Measurements from ENCODE around the gene MYH11.

The MYH11 gene

DNA sequence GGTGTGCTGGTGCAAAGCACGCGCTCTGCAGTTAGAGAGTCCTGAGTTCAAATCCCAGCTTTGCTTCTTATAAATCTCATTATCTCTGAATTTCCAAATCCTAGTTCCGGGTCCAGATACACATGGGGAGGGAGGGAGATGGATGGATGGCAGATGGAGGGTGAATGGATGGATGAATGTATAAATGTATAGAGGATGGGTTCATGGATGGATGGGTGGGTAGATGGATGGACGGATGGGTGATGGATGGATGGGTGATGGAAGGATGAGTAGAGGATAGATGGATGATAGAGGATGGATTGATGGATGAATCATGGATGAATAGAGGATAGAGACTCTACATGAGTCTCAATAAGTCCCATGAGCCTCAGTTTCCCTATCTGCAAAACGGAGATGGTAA, 89.9 kb downstream of the MYH11 start:
- TF ChIP-seq CTCF (IDR thresholded peaks at IDR 0.05; ENCODE audit: borderline replicate concordance, insufficient read depth, low read depth, low read length): no peak
- no peak overlapping the region for H3K4me3 ChIP-seq (ENCODE audit: low read depth, low read length)

- TF ChIP-seq CTCF (IDR thresholded peaks at IDR 0.05; ENCODE audit: borderline replicate concordance, insufficient read depth, low read depth, low read length): peak; percentile 74
- H3K4me3 ChIP-seq (ENCODE audit: low read depth, low read length): no peak overlapping the region
These were observed 90.9 kb downstream of the MYH11 start for GRCh38 chr16:15765880-15766279.

DNA sequence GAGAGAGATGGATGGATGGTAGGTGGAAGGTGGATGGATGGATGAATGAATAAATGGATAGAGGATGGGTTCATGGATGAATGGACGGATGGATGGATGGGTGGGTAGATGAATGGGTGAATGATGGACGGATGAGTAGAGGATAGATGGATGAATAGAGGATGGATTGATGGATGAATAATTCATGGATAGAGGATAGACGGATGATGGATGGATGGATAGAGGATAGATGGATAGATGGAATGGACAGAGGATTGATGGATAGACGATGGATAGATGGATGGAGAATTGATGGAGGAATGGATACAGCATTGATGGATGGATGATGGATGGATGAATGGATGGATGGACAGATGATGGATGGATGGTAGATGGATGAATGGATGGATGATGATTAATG, 91.7 kb downstream of the MYH11 start:
- no peak for TF ChIP-seq CTCF (IDR thresholded peaks at IDR 0.05; ENCODE audit: borderline replicate concordance, insufficient read depth, low read depth, low read length)
- H3K4me3 ChIP-seq (ENCODE audit: low read depth, low read length): no peak overlapping the region

- no peak for TF ChIP-seq CTCF (IDR thresholded peaks at IDR 0.05; ENCODE audit: borderline replicate concordance, insufficient read depth, low read depth, low read length)
- H3K4me3 ChIP-seq (ENCODE audit: low read depth, low read length): no peak overlapping the region
These were observed 92.7 kb downstream of the MYH11 start for GRCh38 chr16:15764112-15764511.

GRCh38 chr16:15760129-15760528, 96.7 kb downstream of the MYH11 start:
- no peak overlapping the region for H3K4me3 ChIP-seq (ENCODE audit: low read depth, low read length)
- TF ChIP-seq CTCF (IDR thresholded peaks at IDR 0.05; ENCODE audit: borderline replicate concordance, insufficient read depth, low read depth, low read length): no peak

DNA sequence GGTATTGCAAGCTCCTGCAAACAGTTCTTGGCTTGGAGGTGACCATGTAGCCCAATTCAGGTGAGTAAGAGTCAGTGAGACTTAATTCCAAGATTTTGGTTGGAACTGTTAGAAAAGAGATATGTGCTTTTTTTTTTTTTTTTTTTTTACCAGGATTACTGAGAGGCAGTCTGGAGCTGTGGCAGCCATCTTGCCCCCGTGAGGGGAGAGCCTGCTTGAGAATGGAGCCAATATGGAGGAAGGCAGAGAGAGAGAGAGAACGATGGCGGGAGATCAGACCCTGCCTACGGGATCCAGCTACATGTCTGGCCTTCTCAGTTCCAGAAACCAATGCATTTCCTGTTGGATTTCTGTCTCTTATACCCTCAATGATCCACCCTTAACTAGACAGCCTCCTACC, 97.8 kb downstream of the MYH11 start:
- TF ChIP-seq CTCF (IDR thresholded peaks at IDR 0.05; ENCODE audit: borderline replicate concordance, insufficient read depth, low read depth, low read length): no peak
- no peak overlapping the region for H3K4me3 ChIP-seq (ENCODE audit: low read depth, low read length)

DNA sequence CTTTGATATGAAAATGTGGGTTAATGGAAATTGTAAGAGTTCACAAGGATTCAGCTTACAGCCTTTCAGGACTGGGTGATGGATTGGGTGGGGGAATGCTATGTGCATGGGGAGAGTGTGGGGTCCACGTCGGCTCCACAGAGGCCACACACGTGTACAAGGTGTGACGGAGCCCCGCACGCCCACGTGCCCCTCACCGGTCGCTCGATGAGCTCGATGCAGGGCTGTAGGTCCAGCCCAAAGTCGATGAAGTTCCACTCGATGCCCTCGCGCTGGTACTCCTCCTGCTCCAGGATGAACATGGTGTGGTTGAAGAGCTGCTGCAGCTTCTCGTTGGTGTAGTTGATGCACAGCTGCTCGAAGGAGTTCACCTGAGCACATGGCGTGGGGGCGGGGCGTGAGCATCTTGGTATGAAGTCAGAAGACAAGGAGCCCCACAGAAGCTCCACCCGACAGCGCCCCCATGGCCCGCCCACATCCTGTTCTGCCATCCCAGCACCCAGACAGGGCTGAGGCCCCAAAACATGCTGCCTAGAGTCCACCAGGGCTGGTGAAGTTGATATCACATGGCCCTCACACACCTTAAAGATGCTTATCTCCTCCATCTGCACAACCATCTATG, 99.1 kb downstream of the MYH11 start:
- TF ChIP-seq CTCF (IDR thresholded peaks at IDR 0.05; ENCODE audit: borderline replicate concordance, insufficient read depth, low read depth, low read length): no peak
- H3K4me3 ChIP-seq (ENCODE audit: low read depth, low read length): no peak overlapping the region

Data from GM12875 (cell line).